ENCODE data around the gene HUWE1.
A peak's percentile ranks its signal among the peaks of the same experiment; 100 is the strongest.
"Not testable (repeated sequence)": the region's sequence is repeated elsewhere in the genome, so short reads cannot be mapped to it uniquely, and the experiment has no call there.

The HUWE1 gene, protein sequence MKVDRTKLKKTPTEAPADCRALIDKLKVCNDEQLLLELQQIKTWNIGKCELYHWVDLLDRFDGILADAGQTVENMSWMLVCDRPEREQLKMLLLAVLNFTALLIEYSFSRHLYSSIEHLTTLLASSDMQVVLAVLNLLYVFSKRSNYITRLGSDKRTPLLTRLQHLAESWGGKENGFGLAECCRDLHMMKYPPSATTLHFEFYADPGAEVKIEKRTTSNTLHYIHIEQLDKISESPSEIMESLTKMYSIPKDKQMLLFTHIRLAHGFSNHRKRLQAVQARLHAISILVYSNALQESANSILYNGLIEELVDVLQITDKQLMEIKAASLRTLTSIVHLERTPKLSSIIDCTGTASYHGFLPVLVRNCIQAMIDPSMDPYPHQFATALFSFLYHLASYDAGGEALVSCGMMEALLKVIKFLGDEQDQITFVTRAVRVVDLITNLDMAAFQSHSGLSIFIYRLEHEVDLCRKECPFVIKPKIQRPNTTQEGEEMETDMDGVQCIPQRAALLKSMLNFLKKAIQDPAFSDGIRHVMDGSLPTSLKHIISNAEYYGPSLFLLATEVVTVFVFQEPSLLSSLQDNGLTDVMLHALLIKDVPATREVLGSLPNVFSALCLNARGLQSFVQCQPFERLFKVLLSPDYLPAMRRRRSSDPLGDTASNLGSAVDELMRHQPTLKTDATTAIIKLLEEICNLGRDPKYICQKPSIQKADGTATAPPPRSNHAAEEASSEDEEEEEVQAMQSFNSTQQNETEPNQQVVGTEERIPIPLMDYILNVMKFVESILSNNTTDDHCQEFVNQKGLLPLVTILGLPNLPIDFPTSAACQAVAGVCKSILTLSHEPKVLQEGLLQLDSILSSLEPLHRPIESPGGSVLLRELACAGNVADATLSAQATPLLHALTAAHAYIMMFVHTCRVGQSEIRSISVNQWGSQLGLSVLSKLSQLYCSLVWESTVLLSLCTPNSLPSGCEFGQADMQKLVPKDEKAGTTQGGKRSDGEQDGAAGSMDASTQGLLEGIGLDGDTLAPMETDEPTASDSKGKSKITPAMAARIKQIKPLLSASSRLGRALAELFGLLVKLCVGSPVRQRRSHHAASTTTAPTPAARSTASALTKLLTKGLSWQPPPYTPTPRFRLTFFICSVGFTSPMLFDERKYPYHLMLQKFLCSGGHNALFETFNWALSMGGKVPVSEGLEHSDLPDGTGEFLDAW (N-terminal part only)

GRCh38 chrX:53686151-53686885, at the start of gene HUWE1:
TSS of gene HUWE1 (minus strand) at chrX:53686719. CDS start at chrX:53654107, 32,612 bp downstream.
- peak; percentile 82 for DNase-seq

DNA sequence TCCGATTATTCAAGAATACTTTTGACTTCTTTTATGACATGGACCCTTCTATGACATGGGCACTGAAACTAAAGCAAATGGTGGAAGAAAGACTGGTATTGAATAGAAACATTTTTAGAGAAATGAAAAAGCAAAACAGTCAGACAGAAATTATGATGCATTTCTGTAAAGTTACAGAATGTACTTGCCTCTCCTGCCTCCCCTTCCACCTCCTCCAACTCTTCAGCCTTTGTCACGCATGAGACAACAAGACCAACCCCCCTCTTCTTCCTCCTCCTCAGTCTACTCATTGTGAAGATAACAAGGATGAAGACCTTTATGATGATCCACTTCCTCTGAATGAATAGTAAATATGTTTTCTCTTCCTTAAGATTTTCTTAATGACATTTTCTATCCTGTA, 46.3 kb upstream of the HUWE1 start:
- DNase-seq: peak; percentile 52

DNA sequence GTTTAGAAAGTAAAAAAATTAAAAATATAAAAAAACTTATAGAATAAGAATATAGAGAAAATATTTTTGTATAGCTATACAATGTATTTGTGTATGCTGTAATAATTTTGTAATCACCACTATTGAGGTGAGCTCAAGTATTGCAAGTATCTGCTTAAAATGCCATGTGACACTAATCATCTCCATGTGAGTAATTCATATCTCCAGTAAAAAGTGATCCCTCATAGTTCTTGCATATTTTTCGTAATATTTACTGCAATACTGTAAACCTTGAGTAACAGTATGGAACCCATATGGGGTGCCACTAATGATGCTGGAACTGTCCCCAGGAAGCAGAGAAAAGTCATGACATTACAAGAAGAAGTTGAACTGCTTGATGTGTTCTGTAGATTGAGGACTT, 43.2 kb upstream of the HUWE1 start:
- no peak for DNase-seq

DNA sequence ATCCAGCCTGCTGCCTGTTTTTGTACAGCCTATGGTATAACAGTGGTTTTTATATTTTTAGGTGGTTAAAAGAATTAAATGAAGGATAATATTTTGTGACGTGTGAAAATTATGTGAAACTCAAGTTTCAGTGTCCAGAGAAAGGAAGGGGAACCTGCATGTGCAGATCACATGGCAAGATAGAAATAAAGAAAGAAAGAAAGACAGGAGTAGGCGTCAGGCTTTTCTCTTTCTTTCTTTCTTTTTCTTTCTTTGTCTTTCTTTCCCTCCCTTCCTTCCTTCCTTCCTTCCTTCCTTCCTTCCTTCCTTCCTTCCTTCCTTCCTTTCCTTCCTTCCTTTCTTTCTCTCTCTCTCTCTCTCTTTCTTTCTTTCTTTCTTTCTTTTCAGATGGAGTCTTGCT, 42.0 kb upstream of the HUWE1 start:
- no peak for DNase-seq

DNA sequence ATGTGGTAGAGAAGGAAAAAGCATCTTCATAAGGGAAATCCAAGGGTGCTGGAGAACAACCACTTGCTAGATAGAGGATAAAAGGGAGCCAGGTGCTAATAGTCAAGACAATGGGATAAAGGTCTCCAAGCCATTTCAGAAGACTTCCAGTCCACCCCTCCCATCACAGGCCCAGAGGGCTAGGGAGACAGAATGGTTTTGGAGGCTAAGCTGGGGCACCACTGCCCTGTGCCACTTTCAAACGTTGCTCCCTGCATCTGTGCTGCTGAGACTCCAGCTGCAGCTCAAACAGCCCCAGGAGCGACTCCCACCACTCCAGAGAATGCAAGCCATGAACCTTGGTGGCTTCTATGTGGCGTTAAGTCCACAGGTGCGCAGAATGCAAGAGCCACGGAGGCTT, 38.4 kb upstream of the HUWE1 start:
- no peak for DNase-seq

GRCh38 chrX:53723381-53723780, 36.9 kb upstream of the HUWE1 start:
- no peak for DNase-seq

DNA sequence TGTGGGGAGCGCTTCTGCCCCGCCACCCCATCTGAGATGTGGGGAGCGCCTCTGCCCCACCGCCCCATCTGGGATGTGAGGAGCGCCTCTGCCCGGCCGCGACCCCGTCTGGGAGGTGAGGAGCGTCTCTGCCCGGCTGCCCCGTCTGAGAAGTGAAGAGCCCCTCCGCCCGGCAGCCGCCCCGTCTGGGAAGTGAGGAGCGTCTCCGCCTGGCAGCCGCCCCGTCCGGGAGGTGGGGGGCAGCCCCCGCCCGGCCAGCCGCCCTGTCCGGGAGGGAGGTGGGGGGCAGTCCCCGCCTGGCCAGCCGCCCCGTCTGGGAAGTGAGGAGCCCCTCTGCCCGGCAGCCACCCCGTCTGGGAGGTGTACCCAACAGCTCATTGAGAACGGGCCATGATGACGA, 35.1 kb upstream of the HUWE1 start:
- not testable (repeated sequence) for DNase-seq

DNA sequence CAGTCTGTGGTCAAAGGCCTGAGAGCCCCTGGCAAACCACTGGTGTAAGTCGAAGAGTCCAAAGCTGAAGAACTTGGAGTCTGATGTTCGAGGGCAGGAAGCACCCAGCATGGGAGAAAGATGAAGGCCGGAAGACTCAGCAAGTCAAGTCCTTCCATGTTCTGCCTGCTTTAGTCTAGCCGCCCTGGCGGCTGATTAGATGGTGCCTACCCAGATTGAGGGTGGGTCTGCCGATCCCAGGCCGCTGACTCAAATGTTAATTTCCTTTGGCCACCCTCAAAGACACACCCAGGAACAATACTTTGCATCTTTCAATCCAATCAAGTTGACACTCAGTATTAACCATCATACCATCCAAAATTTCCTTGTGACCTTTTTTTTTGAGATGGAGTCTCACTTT, 33.1 kb upstream of the HUWE1 start:
- not testable (repeated sequence) for DNase-seq

DNA sequence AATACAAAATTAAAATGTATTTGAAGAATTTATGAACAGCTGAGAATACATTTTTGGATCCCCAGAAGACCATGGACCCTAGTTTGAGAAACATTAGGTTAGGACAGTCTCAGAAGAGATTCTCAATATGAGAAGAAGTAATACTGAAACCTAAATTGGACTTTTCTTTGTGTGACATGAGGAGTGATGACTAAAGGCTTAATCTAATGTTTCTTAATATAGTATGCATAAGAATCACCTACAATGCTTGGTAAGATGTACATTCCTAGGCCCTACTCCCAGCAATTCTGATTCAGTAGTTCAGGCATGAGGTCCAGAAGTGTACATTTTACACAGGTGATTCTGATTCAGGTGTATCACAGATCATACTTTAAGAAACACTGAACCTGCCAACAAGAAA, 31.6 kb upstream of the HUWE1 start:
- DNase-seq: no peak

DNA sequence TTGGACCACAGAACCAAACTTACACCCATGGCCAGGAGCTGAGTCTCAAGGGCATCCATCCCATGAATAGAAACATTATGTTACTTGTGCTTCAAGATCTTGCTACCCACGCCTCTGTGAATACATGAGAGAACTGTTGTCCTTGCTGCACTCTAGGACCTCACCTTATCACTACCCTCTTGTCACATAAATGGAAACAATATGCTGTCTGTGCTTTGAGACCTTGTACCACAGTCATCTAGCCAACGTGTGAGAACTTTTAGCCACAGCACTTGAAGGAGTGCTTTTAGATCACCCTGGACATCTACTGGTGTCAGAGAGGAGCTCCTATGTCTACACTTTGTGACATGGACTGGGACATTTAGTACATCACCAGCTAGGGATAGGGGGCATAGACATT, 30.7 kb upstream of the HUWE1 start:
- DNase-seq: no peak

DNA sequence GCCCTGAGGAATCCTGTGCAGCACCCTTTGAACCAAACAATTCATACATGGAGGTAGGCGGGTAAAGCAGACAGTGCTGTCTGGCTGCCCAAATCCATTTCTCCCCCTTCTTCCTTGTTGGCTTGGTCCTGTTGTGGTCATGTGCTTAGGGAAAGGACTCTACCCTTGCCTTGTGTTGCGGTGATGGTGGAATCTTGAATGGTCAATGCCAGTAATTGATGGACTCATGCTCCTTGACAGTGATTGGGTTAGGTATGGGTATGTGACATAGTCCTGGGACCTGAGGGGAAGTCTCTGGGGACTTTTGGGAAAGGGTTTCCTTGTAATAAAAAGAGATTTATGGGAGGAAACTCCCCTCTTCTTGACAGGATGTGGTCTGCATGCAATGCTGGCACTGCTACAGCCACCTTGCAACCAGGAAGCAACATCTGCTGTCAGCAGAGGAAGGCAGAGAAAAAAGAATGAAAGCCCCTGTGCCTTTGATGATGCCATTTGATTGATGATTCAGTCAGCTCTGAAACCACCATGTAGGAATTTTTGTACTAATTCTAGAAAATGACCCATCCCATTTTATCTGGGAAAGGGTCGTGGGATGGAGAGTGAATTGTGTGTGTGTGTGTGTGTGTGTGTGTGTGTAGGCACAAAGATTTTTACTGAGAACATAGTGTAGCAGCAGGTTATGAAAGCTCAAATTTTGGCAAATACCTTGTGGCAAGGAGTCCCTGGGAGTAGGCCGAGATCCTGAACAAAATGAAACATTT, 30.0 kb upstream of the HUWE1 start:
- DNase-seq: peak; percentile 55

- DNase-seq: no peak
Measured at GRCh38 chrX:53715346-53715924, 28.9 kb upstream of the HUWE1 start.

DNA sequence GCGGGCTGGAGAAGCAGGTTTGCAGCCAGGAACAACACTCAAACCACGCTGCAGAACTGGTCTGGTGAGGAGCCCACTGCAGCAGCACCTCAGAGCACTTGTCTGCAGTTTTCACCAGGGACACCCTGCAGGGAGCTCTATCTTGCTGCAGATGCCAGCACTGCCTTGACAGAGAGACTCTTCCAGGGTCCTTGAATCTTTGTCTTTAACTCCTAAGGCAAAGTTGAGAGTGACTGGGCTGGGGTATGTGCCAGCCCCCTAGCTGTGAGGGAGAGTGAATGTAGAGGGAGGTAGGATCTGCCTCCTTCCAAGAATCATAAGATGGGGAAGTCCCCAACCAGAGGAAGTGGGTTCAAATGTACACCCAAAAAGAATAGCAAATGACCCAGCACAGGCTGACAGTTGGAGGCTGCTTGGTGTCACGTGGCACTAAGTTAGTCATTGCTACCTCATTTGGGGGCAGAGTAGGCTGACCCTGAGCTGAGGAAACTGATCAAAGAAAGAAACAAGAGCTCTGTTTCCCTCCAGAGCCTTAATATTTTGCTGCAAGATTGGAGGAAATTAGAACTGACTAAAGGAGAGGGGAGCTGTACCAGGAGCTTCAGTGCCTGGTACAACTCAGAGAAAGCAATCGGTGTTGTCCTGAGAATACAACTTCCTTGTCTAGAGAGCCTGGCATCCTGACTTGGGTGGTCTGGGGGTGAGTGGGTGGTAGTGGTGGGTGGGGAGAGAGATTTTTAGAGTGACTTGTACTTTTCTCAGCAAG, 28.2 kb upstream of the HUWE1 start:
- DNase-seq: peak; percentile 75

- DNase-seq: no peak
Measured at GRCh38 chrX:53713987-53714579, 27.6 kb upstream of the HUWE1 start.

GRCh38 chrX:53711436-53711835, 24.9 kb upstream of the HUWE1 start:
- DNase-seq: no peak

GRCh38 chrX:53704854-53705253, 18.3 kb upstream of the HUWE1 start:
- DNase-seq: no peak

GRCh38 chrX:53704294-53704693, 17.8 kb upstream of the HUWE1 start:
- DNase-seq: no peak

DNA sequence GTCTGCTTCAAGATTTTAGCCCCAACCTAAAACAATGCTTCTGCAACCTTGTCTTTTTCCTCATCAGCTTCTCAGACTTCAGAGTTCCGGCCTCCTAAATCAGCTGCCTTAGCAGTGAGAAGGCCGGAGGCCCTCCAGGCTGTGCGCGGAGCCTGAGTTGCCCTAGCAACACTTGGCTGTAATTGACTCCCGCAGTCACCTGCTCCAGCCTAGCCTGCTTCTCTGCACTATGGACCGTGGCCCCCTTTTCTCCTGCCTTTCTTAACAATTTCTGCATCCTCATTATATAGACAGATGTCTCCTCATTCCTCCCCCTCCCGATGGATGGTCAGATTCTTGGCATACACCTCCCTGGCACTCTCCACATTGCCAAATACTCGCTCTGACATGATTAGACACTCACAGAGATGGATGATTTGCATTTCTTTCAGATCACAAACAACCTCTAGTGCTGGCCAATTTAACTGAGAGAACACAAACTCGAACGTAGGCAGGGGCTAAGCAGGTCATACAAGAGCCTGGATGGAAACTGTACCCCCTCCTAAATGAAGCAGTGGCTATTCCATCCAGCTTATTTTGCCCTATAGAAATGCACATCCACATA, 9.5 kb upstream of the HUWE1 start:
- no peak for DNase-seq

DNA sequence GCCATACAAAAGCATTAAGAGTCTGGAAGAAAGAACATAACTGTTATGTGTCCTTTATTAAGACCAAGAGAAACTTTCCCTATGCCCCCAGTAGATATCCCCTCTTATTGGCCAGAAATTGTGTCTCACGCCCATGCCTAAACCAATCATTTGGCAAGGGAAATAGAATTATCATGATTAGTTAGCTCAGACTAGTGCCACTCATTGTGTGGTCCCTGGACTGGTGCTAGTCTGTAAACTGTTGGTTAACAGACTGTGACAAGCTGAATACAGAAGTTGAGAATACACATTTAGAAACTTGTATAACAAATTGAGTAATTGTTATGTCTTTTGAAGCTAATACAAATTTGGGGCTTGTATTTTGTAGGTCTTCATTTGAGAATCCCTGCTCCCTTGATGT, 8.1 kb upstream of the HUWE1 start:
- no peak for DNase-seq

DNA sequence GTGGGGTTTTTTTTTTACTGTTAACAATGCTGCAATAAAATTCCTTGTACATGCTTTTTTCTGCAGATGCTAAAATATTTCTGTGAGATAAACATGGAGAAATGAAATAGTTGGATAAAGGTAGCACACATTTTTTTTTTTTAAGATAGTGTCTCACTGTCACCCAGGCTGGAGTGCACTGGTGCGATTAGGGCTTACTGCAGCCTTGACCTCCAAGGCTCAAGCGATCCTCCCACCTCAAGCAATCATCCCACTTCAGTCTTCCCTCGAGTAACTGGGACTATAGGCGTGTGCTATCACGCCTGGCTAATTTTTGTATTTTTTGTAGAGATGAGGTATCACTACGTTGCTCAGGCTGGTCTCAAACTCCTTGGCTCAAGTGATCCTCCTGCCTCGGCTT, 1.8 kb upstream of the HUWE1 start:
- DNase-seq: no peak
